K562 (cell line): ENCODE results near the gene LEMD1. TPM values are rescaled to one million over a fixed set of nuclear protein-coding genes. Genes with fewer than 3 reads are reported as not detected.

Experiments used
- ATAC-seq: fragments of 200-7000 bp; cut with Tn5 transposase; 3 replicates; pipeline ENCODE4 v1.9.1; 2020; ENCODE audit warnings: moderate library complexity
- BruUV-seq: library from RNA; stranded (reverse); fragments of 400-500 nt; replicated peaks from 2 replicates; lab custom pipeline; 2021; lab: Mats Ljungman, UMichigan
- CTCF ChIA-PET: fragments of 300-600 bp; formaldehyde crosslinking; extraction: SDS; loops from one replicate; lab custom pipeline; 2021; ENCODE audit warnings: low intra/inter-chr PET ratio; lab: Yijun Ruan, JAX
- POLR2A ChIA-PET: fragments of 300-600, 350-650 bp; sonication (Branson Sonifier 250); formaldehyde crosslinking; extraction: SDS; loops from one replicate; lab custom pipeline; 2021; ENCODE audit warnings: antibody characterized with exemption, inconsistent platforms; lab: Yijun Ruan, JAX
- DNase-seq, 4 experiments: peaks; one replicate each; pipeline versions ENCODE4 v3.0.0 to v3.0.0-alpha.2; 2011 to 2018; ENCODE audit warnings: low spot score in 3 of 4, mixed read lengths in 3 of 4; ENCODE audit errors: extremely low read depth in 1 of 4
- FAIRE-seq: peaks from 2 replicates; lab custom pipeline; 2011; peaks lifted over from hg19 to GRCh38; lab: Jason Lieb, UNC
- H2AFZ ChIP-seq: 2 replicates; pipeline ENCODE4 v1.6.0; 2011; ENCODE audit warnings: low read depth, low read length, control low read depth, inconsistent platforms
- H3K27ac ChIP-seq: fragments of 200-600 bp; 3 replicates; pipeline ENCODE4 v1.8.0; 2011; ENCODE audit warnings: low read depth, mild to moderate bottlenecking, control low read depth, inconsistent platforms, low read length, moderate library complexity, mixed read lengths; ENCODE audit errors: extremely low read depth
- H3K27me3 ChIP-seq, 2 experiments: fragments of 300-600 bp in 1 of 2; 2 replicates in 1 of 2; 3 replicates in 1 of 2; pipeline versions ENCODE4 v1.6.0 to v1.8.0; 2011; ENCODE audit warnings: inconsistent platforms in 2 of 2, low read length in 2 of 2, mild to moderate bottlenecking in 1 of 2, mixed read lengths in 1 of 2, moderate library complexity in 1 of 2; ENCODE audit not compliant: control insufficient read depth in 2 of 2, insufficient read depth in 2 of 2
- H3K36me3 ChIP-seq: fragments of 300-600 bp; 3 replicates; pipeline ENCODE4 v1.8.0; 2011; ENCODE audit warnings: mild to moderate bottlenecking, low read length, inconsistent platforms; ENCODE audit not compliant: control insufficient read depth, insufficient read depth
- H3K4me1 ChIP-seq, 2 experiments: fragments of 200-600 bp in 1 of 2; replicated peaks in 1 of 2; 2 replicates in 1 of 2; 3 replicates in 1 of 2; pipeline versions ENCODE4 v1.5.1 to v1.8.0; 2011; ENCODE audit warnings: inconsistent platforms in 2 of 2, low read length in 2 of 2, mild to moderate bottlenecking in 1 of 2, mixed read lengths in 1 of 2, moderate library complexity in 1 of 2; ENCODE audit not compliant: control insufficient read depth in 2 of 2, insufficient read depth in 2 of 2
- H3K4me2 ChIP-seq: 2 replicates; pipeline ENCODE4 v1.6.1; 2011; ENCODE audit warnings: low read length, control low read depth, inconsistent platforms, mixed read lengths; ENCODE audit not compliant: insufficient read depth
- H3K4me3 ChIP-seq: fragments of 200-600 bp; sonication (generic), shearing (Covaris generic); 2 replicates; pipeline ENCODE4 v1.5.1; 2016; ENCODE audit warnings: control low read depth, inconsistent platforms
- H3K79me2 ChIP-seq: fragments of 200-600 bp; 3 replicates; pipeline ENCODE4 v1.8.0; 2011; ENCODE audit warnings: low read length, inconsistent platforms; ENCODE audit not compliant: control insufficient read depth, insufficient read depth
- H3K9ac ChIP-seq, 2 experiments: 2 replicates each; pipeline versions ENCODE4 v1.6.0 to v1.6.1; 2011; ENCODE audit warnings: low read depth in 2 of 2, low read length in 2 of 2, control low read depth in 1 of 2, inconsistent platforms in 1 of 2, mild to moderate bottlenecking in 1 of 2, mixed read lengths in 1 of 2; ENCODE audit not compliant: insufficient read depth in 1 of 2
- H3K9me1 ChIP-seq: one replicate; pipeline ENCODE4 v1.6.0; 2011; ENCODE audit warnings: inconsistent platforms, mild to moderate bottlenecking, low read length, moderate library complexity; ENCODE audit not compliant: control insufficient read depth, insufficient read depth
- H3K9me3 ChIP-seq: replicated peaks from 2 replicates; pipeline ENCODE4 v1.5.1; 2011; ENCODE audit warnings: low read depth, low read length, inconsistent platforms; ENCODE audit not compliant: control insufficient read depth, insufficient read depth
- H4K20me1 ChIP-seq: replicated peaks from 2 replicates; pipeline ENCODE4 v1.6.1; 2011; ENCODE audit warnings: low read length, inconsistent platforms, mixed read lengths; ENCODE audit not compliant: control insufficient read depth, insufficient read depth
- CBFB ChIP-seq: sonication (generic); formaldehyde crosslinking; IDR thresholded peaks from 2 replicates; pipeline ENCODE4 v1.4.0; 2020; ENCODE audit warnings: mild to moderate bottlenecking, missing genetic modification reagents
- CTBP1 ChIP-seq: fragments of 450-650 bp; IDR thresholded peaks from 2 replicates; pipeline ENCODE4 v1.6.1; 2016; ENCODE audit warnings: borderline replicate concordance
- ETV1 ChIP-seq: fragments of 450-650 bp; conservative IDR thresholded peaks from 2 replicates; pipeline ENCODE4 v1.6.1; 2016; ENCODE audit warnings: missing genetic modification characterization, control low read depth, low read depth, missing compliant biosample characterization
- HDGF ChIP-seq: fragments of 450-650 bp; IDR thresholded peaks from 2 replicates; pipeline ENCODE4 v1.6.1; 2016
- HNRNPH1 ChIP-seq: fragments of 200-400 bp; formaldehyde crosslinking; optimal IDR thresholded peaks from 2 replicates; pipeline ENCODE3; 2017; ENCODE audit warnings: low read depth, mild to moderate bottlenecking, low read length, moderate library complexity
- MED1 ChIP-seq: sonication (generic); formaldehyde crosslinking; IDR thresholded peaks from 2 replicates; pipeline ENCODE4 v1.8.1; 2023; ENCODE audit warnings: missing genetic modification reagents, borderline replicate concordance
- NFXL1 ChIP-seq: fragments of 450-650 bp; formaldehyde crosslinking; IDR thresholded peaks from 2 replicates; pipeline ENCODE4 v1.4.0; 2021; ENCODE audit warnings: mild to moderate bottlenecking
- RBM34 ChIP-seq: fragments of 200-400 bp; formaldehyde crosslinking; IDR thresholded peaks from 2 replicates; pipeline ENCODE4 v1.6.1; 2018; ENCODE audit warnings: low read length, borderline replicate concordance; ENCODE audit not compliant: insufficient read depth
- STAT5A ChIP-seq: IDR thresholded peaks from 2 replicates; pipeline ENCODE4 v1.6.1; 2012; ENCODE audit warnings: low read length, inconsistent platforms, borderline replicate concordance
- TCF3 ChIP-seq: sonication (generic); formaldehyde crosslinking; IDR thresholded peaks from 2 replicates; pipeline ENCODE4 v1.4.0; 2020; ENCODE audit warnings: mild to moderate bottlenecking, missing genetic modification reagents
- WGBS: fragments of 100-300 bp; shearing (Covaris generic); methylation state at CpG from one replicate; pipeline ENCODE4 v1.1.6; 2016; ENCODE audit warnings: low coverage, mixed read lengths; ENCODE audit not compliant: insufficient coverage; ENCODE audit errors: missing lambda C conversion rate; 5-methylcytosine and 5-hydroxymethylcytosine counted together
- in situ Hi-C: fragments of 300-500 bp; cut with MboI; formaldehyde crosslinking; loops from 4 replicates; pipeline ENCODE4 v1.15.0; 2018; ENCODE audit warnings: inconsistent platforms, mixed read lengths
- intact Hi-C: fragments of 100-400 bp; cut with micrococcal nuclease; formaldehyde crosslinking; loops from 2 replicates; pipeline ENCODE4 v1.14.2; 2022
- polyA plus RNA-seq, 8 experiments: library from polyadenylated mRNA; depleted of rRNA in 4 of 8; stranded (reverse) in 5 of 8; unstranded in 3 of 8; fragments of >200 nt; fragmentation: Nextera tagmentation in 2 of 8; fragmentation: Illumina TruSeq in 1 of 8; extraction: Ambion mirVana in 2 of 8; extraction: Trizol in 1 of 8; gene quantifications; 2 replicates each; pipeline versions ENCODE4 v1.2.1 to v1.2.3, GENCODE V29; 2011 to 2014; ENCODE audit warnings: inconsistent platforms in 1 of 8, missing spikeins in 1 of 8
- total RNA-seq, 7 experiments: library from RNA; depleted of rRNA in 6 of 7; stranded (reverse); fragments of >200 nt in 6 of 7; fragmentation: Illumina TruSeq in 2 of 7; extraction: Trizol in 2 of 7; gene quantifications; 2 replicates each; pipeline versions ENCODE4 v1.2.1 to v1.2.3, GENCODE V29; 2011 to 2021; ENCODE audit warnings: low replicate concordance in 1 of 7
- TF ChIP-seq, protein P1 (sequence below), 2 experiments: fragments of 450-650 bp; IDR thresholded peaks; 2 replicates each; pipeline ENCODE4 v1.6.1; 2016
- TF ChIP-seq, protein P2 (sequence below), 3 experiments: fragments of 200-800 bp in 1 of 3; fragments of 250-450 bp in 1 of 3; fragments of 450-650 bp in 1 of 3; sonication (Bioruptor Pico) in 1 of 3; sonication (Bioruptor generic) in 1 of 3; formaldehyde crosslinking in 1 of 3; IDR thresholded peaks; 2 replicates each; pipeline versions ENCODE4 v1.6.1 to v1.8.0; 2016 to 2022; ENCODE audit warnings: mild to moderate bottlenecking in 2 of 3, missing genetic modification characterization in 2 of 3, missing compliant biosample characterization in 1 of 3, moderate library complexity in 1 of 3
- TF ChIP-seq, protein P3 (sequence below): fragments of 450-650 bp; IDR thresholded peaks from 2 replicates; pipeline ENCODE4 v1.7.0; 2016; ENCODE audit warnings: borderline replicate concordance

The LEMD1 gene
- total and polyA plus RNA-seq, 9 of the 15 experiments (the other 6 are each of a cell fraction or from before 2014, with no cell fraction given), result 0.11 to 2.4 (median 0.57) TPM; not detected in 1

DNA sequence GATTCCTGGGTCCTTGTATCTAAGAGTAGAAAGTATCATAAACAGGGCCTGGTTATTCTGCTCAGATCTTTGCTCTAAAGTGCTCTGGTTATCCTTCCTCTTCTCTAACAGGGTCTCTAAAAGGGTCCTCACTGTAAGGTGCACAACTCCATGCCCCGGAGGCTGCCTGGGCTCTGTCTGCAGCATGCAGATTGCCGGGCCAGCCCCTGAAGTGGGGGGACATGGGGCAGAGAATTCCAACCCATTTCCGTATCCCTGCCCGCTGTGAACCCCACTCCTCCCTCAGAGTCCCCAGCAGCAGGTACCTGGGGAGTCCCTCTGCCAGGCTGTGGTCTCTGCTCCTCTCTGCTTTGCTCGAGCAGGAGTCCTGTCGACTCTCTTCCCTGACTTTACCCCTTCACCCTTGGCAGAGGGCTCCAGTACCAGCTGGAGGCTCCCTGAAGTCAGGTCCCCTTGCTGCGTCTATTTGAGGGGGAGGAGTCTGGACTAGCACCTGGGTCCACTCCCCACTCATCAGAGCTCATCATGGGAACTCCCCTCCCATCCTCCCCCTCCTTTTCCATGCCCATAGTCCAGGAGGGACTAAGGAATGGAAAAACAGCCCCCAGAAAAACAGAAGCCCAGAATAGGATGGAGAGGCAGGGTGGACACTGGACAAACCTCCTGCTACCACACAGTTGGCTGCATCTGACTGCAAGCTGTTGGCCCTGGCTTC is 21.9 kb upstream of the LEMD1 start (continued):
- no peak for TF ChIP-seq STAT5A

DNA sequence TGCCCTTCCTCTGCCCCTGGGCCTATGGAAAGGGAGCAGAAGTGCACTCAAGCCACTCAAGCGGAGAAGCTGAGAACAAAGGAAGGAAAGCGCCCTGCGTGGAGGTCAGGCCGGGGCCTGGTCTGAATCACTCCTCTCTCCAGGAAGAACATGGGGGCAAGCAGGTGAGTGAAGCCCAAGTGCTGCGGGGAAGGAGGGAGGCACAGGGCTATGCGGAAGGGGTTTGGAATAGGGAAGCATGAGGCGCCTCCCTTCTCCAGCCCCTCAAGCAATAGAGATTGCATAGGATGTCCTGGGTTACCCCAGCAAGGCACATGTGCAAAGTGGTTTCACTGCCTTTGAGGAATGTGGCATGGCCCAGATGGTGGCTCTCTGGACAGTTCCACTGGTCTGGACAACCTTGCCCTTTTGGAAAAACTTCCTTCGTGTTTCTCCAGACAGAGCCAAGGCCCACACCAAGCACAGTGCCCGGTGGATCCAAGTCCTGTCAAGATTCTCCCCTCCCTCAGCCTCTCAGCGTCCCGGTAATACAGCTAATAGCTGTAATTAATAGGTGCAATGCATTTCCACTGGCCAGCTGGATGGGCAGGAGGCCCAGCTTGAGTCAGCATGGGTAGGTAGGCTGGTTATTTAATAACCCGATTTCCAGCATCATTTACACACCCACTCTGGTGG is 20.3 kb upstream of the LEMD1 start:
- ChIA-PET POLR2A (interaction anchor here (0.8 to 1.5 kb wide), 3 partner anchors 9 to 11 kb away, joined by 3 to 4 read pairs (median 3); no protein-coding TSS in a partner anchor), CTCF (no interaction called here)
- WGBS, result 35% methylated on average over 12 of the region's 12 CpGs
- FAIRE-seq, result no peak
- Histone ChIP-seq H3K9ac (no peak overlapping the region; a peak in 1 of 4 replicates), H3K36me3 (no peaks in the 10 kb centered on the region), H2AFZ (no peak overlapping the region), H3K79me2 (no peaks in the 10 kb centered on the region), H3K27ac (no peak overlapping the region), H3K27me3 (peaks cover 0 to 3% of the 10 kb centered on the region in 2 experiments; a peak in 2 of 5 replicates), H3K4me2 (no peak overlapping the region), H3K4me1 (peaks cover 19 to 32% of the 10 kb centered on the region in 2 experiments), H3K9me3 (no peaks in the 10 kb centered on the region), H3K4me3 (no peak overlapping the region), H3K9me1 (no peaks in the 10 kb centered on the region), H4K20me1 (no peaks in the 10 kb centered on the region)
- in situ Hi-C loops, result no loop called here
- intact Hi-C loops, result no loop called here
- BruUV-seq, result no TSS peak
- ATAC-seq, result no peak
- DNase-seq, result no peak
- TF ChIP-seq CBFB (no peak), CTBP1 (no peak), HDGF (no peak), HNRNPH1 (no peak), NFXL1 (CRISPR knock-in tag) (no peak), ETV1 (tag) (no peak), MED1 (CRISPR knock-in tag) (no peak), RBM34 (no peak), TCF3 (CRISPR knock-in tag) (no peak)
- TF ChIP-seq, protein P1, sequence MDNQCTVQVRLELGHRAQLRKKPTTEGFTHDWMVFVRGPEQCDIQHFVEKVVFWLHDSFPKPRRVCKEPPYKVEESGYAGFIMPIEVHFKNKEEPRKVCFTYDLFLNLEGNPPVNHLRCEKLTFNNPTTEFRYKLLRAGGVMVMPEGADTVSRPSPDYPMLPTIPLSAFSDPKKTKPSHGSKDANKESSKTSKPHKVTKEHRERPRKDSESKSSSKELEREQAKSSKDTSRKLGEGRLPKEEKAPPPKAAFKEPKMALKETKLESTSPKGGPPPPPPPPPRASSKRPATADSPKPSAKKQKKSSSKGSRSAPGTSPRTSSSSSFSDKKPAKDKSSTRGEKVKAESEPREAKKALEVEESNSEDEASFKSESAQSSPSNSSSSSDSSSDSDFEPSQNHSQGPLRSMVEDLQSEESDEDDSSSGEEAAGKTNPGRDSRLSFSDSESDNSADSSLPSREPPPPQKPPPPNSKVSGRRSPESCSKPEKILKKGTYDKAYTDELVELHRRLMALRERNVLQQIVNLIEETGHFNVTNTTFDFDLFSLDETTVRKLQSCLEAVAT (IDR thresholded peaks at IDR 0.05), result no peak
- TF ChIP-seq, protein P2, sequence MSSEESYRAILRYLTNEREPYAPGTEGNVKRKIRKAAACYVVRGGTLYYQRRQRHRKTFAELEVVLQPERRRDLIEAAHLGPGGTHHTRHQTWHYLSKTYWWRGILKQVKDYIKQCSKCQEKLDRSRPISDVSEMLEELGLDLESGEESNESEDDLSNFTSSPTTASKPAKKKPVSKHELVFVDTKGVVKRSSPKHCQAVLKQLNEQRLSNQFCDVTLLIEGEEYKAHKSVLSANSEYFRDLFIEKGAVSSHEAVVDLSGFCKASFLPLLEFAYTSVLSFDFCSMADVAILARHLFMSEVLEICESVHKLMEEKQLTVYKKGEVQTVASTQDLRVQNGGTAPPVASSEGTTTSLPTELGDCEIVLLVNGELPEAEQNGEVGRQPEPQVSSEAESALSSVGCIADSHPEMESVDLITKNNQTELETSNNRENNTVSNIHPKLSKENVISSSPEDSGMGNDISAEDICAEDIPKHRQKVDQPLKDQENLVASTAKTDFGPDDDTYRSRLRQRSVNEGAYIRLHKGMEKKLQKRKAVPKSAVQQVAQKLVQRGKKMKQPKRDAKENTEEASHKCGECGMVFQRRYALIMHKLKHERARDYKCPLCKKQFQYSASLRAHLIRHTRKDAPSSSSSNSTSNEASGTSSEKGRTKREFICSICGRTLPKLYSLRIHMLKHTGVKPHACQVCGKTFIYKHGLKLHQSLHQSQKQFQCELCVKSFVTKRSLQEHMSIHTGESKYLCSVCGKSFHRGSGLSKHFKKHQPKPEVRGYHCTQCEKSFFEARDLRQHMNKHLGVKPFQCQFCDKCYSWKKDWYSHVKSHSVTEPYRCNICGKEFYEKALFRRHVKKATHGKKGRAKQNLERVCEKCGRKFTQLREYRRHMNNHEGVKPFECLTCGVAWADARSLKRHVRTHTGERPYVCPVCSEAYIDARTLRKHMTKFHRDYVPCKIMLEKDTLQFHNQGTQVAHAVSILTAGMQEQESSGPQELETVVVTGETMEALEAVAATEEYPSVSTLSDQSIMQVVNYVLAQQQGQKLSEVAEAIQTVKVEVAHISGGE (CRISPR knock-in tag; IDR thresholded peaks at IDR 0.05), result no peak
- TF ChIP-seq, protein P3, sequence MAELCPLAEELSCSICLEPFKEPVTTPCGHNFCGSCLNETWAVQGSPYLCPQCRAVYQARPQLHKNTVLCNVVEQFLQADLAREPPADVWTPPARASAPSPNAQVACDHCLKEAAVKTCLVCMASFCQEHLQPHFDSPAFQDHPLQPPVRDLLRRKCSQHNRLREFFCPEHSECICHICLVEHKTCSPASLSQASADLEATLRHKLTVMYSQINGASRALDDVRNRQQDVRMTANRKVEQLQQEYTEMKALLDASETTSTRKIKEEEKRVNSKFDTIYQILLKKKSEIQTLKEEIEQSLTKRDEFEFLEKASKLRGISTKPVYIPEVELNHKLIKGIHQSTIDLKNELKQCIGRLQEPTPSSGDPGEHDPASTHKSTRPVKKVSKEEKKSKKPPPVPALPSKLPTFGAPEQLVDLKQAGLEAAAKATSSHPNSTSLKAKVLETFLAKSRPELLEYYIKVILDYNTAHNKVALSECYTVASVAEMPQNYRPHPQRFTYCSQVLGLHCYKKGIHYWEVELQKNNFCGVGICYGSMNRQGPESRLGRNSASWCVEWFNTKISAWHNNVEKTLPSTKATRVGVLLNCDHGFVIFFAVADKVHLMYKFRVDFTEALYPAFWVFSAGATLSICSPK, result no peak
